ENCODE data around the gene CD8A. TPM values are rescaled to one million over a fixed set of nuclear protein-coding genes. Genes with fewer than 3 reads are reported as not detected.

Gene CD8A
- total RNA-seq, result 1.3 TPM

DNA sequence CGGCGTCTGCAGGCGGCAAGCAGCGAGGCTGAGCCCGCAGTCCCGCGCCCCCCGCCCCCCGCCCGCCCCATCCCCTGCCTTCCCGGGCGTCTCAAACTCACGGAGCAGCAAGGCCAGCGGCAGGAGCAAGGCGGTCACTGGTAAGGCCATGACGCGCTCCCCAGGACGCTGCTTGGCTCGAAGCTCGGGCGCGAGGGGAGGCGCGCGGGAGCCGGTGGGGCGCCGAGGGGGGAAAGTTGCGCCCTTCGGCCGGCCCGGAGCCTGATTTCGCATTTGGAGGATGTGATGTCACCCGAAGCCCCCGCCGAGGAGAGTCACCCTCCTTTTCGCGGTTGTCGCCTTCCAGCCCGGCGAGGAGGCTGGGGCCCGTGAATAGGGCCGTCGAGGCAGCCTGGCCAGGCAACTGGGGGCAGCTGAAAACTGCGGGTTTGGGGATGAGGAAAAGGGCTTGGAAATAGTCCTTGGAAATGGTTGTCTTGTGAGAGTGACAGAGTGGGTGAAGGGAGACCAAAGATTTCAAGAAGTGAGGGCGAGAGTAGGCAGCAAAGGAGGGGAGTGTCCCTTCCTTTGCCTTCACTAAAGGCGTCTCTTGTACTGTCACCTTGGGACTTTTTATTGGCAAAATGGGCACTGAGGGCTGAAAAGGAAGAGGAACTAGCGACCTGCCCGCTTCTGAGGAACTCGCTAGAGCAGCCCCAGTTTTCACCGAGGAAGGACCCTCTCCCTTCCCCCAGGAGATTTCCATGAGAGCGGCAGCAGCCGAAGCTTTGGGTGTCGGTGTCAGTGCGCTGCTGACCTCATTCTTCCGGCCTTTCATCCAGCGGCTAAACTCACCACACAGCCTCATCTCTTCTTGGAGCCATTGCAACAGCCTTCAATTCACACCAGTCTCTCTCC, at the start of gene CD8A:
CD8A (minus strand) TSS at position 238 of the 897 bp plus-strand sequence; CDS start at position 150, 88 bp downstream.

Other genes with a start within 250 kb of the CD8A start
- 41.9 TPM for gene CHMP3, start 227.5 kb downstream of the CD8A start, total RNA-seq
- gene RNF103, start 167.0 kb downstream of the CD8A start, total RNA-seq, result 62.0 TPM
- gene RMND5A, start 70.6 kb downstream of the CD8A start, total RNA-seq, result 49.1 TPM
- gene CD8B, start 71.0 kb upstream of the CD8A start, total RNA-seq, result not detected
- gene RGPD1, start 151.2 kb upstream of the CD8A start, total RNA-seq, result 2.5 TPM
- 44.1 TPM for gene PLGLB1, start 230.9 kb upstream of the CD8A start, total RNA-seq